ENCODE results near the gene LRG1.

LRG1 gene

DNA sequence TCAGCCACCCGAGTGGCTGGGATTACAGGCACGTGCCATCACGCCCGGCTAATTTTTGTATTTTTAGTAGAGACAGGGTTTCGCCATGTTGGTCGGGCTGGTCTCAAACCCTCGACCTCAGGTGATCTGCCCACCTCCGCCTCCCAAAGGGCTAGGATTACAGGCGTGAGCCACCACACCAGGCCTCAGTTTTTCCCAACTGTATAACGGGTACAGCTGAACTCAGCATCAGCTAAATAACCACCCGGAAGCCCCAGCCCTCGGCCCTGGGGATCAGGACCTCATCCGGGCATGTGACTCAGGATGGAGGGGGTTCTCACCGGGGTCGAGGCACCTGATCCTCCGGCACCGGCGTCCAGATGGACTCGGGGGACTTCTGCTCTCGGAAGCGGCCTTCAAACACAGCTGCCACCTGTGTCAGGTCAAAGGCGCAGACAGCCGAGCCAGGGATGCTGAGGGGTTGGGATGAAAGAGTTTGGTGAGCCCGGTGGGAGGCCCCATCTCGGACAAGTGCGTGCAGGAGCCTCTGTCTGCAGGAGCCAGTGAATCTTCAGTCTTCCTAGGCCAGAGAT, 10.7 kb upstream of the LRG1 start:
- ATAC-seq = no peak
- no peak for TF ChIP-seq ZNF70 (CRISPR knock-in tag; IDR thresholded peaks at IDR 0.05)
- TF ChIP-seq, protein P1, sequence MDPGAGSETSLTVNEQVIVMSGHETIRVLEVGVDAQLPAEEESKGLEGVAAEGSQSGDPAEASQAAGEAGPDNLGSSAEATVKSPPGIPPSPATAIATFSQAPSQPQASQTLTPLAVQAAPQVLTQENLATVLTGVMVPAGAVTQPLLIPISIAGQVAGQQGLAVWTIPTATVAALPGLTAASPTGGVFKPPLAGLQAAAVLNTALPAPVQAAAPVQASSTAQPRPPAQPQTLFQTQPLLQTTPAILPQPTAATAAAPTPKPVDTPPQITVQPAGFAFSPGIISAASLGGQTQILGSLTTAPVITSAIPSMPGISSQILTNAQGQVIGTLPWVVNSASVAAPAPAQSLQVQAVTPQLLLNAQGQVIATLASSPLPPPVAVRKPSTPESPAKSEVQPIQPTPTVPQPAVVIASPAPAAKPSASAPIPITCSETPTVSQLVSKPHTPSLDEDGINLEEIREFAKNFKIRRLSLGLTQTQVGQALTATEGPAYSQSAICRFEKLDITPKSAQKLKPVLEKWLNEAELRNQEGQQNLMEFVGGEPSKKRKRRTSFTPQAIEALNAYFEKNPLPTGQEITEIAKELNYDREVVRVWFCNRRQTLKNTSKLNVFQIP (CRISPR knock-in tag; IDR thresholded peaks at IDR 0.05; ENCODE audit: borderline replicate concordance, low read depth) = no peak

- ATAC-seq = no peak
- TF ChIP-seq OSR1 (CRISPR knock-in tag; IDR thresholded peaks at IDR 0.05) = no peak
- no peak for TF ChIP-seq CSDC2 (CRISPR knock-in tag; IDR thresholded peaks at IDR 0.05)
- no peak for TF ChIP-seq ZFP30 (CRISPR knock-in tag; IDR thresholded peaks at IDR 0.05)
Measured at GRCh38 chr19:4550018-4550417, 10.2 kb upstream of the LRG1 start.

GRCh38 chr19:4548238-4548584, 8.4 kb upstream of the LRG1 start:
- no peak for TF ChIP-seq PATZ1 (CRISPR knock-in tag; IDR thresholded peaks at IDR 0.05; ENCODE audit: borderline replicate concordance)
- TF ChIP-seq ZC3H10 (CRISPR knock-in tag; IDR thresholded peaks at IDR 0.05) = no peak
- TF ChIP-seq RARB (CRISPR knock-in tag; IDR thresholded peaks at IDR 0.05) = no peak
- TF ChIP-seq, protein P2, sequence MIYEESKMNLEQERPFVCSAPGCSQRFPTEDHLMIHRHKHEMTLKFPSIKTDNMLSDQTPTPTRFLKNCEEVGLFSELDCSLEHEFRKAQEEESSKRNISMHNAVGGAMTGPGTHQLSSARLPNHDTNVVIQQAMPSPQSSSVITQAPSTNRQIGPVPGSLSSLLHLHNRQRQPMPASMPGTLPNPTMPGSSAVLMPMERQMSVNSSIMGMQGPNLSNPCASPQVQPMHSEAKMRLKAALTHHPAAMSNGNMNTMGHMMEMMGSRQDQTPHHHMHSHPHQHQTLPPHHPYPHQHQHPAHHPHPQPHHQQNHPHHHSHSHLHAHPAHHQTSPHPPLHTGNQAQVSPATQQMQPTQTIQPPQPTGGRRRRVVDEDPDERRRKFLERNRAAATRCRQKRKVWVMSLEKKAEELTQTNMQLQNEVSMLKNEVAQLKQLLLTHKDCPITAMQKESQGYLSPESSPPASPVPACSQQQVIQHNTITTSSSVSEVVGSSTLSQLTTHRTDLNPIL (CRISPR knock-in tag; IDR thresholded peaks at IDR 0.05; ENCODE audit: low read depth) = no peak
- no peak for TF ChIP-seq ISL1 (CRISPR knock-in tag; IDR thresholded peaks at IDR 0.05)
- TF ChIP-seq ZFP30 (CRISPR knock-in tag; IDR thresholded peaks at IDR 0.05) = no peak
- TF ChIP-seq TCF4 (CRISPR knock-in tag; IDR thresholded peaks at IDR 0.05; ENCODE audit: borderline replicate concordance) = no peak
- TF ChIP-seq BACH2 (CRISPR knock-in tag; IDR thresholded peaks at IDR 0.05; ENCODE audit: borderline replicate concordance) = no peak
- TF ChIP-seq GLIS3 (CRISPR knock-in tag; IDR thresholded peaks at IDR 0.05) = no peak
- ATAC-seq = peak; percentile 14; the same call in 2 of the 3 replicates

DNA sequence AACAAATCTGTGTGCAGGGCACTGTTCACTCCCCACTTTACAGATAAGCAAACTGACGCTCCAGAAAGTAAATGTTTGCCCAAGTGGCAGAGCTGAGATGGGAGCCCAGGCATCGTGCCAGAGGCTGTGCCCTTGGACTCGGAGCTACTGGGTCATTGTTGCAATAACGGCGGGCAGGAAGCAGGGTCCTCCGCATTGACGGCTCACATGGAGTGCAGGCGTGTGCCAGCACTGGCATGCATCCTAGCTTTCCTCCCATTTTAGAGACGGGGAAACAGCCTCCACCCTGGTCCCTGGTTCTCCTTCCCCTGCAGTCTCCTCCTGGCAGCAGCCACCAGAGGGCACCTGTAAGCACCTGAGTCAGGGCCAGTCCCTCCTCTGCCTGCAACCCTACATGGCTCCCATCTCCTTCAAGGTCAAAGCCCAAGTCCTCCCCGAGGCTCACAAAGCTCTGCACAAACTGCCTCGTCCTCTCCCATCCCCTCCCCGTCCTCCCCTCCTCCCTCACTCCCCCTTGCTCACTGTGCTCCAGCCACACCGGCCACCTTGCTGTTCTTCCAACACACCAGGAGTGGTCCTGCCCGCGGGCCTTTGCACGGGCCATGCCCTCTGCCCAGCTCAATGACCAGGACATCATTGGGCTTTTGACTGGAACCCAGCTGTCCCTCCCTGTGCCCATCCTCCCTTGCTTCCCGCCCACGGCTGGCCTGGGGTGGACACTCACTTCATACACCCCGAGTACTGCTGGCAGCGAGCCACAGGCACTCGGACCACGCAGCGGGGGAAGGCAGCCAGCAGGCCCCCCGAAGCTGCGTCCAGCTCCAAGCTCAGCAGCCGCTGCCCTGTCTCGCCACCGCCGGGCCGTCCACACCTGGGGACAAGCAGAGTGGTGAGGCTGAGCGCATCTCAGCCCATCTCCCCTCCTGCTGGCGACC, 7.7 kb upstream of the LRG1 start:
- peak; percentile 66 for ATAC-seq
- TF ChIP-seq, protein P1 (CRISPR knock-in tag; IDR thresholded peaks at IDR 0.05; ENCODE audit: borderline replicate concordance, low read depth) = no peak
- TF ChIP-seq ESRRG (CRISPR knock-in tag; IDR thresholded peaks at IDR 0.05) = no peak
- TF ChIP-seq CSRNP3 (CRISPR knock-in tag; IDR thresholded peaks at IDR 0.05) = no peak

GRCh38 chr19:4543842-4544647, 4.2 kb upstream of the LRG1 start:
- TF ChIP-seq CSDC2 (CRISPR knock-in tag; IDR thresholded peaks at IDR 0.05) (no peak), ZFP3 (CRISPR knock-in tag; IDR thresholded peaks at IDR 0.05) (no peak), OSR1 (CRISPR knock-in tag; IDR thresholded peaks at IDR 0.05) (no peak), ESRRG (CRISPR knock-in tag; IDR thresholded peaks at IDR 0.05) (no peak)
- TF ChIP-seq, protein P1 (CRISPR knock-in tag; IDR thresholded peaks at IDR 0.05; ENCODE audit: borderline replicate concordance, low read depth) = no peak
- TF ChIP-seq, protein P3, sequence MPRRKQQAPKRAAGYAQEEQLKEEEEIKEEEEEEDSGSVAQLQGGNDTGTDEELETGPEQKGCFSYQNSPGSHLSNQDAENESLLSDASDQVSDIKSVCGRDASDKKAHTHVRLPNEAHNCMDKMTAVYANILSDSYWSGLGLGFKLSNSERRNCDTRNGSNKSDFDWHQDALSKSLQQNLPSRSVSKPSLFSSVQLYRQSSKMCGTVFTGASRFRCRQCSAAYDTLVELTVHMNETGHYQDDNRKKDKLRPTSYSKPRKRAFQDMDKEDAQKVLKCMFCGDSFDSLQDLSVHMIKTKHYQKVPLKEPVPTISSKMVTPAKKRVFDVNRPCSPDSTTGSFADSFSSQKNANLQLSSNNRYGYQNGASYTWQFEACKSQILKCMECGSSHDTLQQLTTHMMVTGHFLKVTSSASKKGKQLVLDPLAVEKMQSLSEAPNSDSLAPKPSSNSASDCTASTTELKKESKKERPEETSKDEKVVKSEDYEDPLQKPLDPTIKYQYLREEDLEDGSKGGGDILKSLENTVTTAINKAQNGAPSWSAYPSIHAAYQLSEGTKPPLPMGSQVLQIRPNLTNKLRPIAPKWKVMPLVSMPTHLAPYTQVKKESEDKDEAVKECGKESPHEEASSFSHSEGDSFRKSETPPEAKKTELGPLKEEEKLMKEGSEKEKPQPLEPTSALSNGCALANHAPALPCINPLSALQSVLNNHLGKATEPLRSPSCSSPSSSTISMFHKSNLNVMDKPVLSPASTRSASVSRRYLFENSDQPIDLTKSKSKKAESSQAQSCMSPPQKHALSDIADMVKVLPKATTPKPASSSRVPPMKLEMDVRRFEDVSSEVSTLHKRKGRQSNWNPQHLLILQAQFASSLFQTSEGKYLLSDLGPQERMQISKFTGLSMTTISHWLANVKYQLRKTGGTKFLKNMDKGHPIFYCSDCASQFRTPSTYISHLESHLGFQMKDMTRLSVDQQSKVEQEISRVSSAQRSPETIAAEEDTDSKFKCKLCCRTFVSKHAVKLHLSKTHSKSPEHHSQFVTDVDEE (CRISPR knock-in tag; IDR thresholded peaks at IDR 0.05) = no peak
- no peak for ATAC-seq
